ENCODE data around the gene WNT7A.
A peak's percentile ranks its signal among the peaks of the same experiment; 100 is the strongest.

WNT7A gene

DNA sequence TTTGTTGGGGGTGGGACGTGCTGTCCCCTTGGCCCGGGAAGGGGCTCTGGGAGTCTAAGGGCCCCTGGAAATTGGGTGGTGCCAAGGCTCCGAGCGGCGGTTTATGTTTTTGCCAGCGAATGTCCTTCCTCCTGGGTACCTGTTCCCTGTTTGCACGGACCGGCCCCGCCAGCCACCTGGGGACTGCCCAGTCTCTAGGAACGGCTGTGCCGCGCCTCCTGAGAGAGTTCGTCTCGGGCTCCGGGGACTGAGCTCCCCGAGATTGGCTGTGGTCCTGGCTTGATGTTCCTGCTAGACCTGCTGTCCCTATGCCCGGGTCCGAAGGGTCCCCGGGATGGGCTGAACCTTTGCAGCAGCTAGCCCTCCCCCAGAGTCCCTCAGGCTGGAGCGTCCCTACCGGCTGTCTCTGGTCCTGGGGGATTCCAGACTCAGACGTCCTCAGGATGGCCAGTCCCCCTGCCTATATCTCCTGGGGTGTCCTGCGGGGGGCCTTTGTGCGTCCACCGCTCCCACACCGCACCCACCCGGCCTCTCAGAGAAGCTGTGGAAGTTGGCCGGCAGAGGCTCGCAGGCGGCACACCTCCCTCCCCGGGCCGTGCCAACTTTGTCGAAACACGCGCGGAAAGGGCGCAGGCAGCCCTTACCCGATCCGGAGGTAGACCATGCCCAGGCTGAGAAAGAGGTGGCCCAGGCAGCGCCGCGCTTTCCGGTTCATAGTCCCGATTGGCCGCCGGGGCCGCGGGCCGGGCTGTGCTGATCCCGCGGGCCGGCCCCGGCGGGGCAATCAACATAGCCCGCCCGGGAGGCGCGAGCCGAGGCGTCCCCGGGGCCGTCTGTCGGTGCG lies 547 bp downstream of the WNT7A start:
- Histone ChIP-seq H3K23ac (ENCODE audit: low read length) (no peak overlapping the region), H3K79me2 (ENCODE audit: control insufficient read depth, insufficient read depth, low read length, poor library complexity) (no peaks in the 10 kb centered on the region), H3K27ac (ENCODE audit: low read depth, low read length) (no peak overlapping the region), H3K36me3 (ENCODE audit: control insufficient read depth in 1 of 2, insufficient read depth in 2 of 2, low read length in 2 of 2) (no peaks in the 10 kb centered on the region), H3K14ac (ENCODE audit: low read length) (no peak overlapping the region), H2BK120ac (ENCODE audit: insufficient read depth, low read length, poor library complexity) (no peak overlapping the region), H3K4me1 (ENCODE audit: control insufficient read depth in 1 of 2, insufficient read depth in 2 of 2, low read length in 2 of 2) (peaks cover 9 to 12% of the 10 kb centered on the region in 2 experiments), H2BK5ac (ENCODE audit: low read depth, low read length, poor library complexity) (no peak overlapping the region), H3K4me2 (ENCODE audit: low read length) (peak overlapping the region; percentile 64), H3K79me1 (ENCODE audit: low read length) (no peaks in the 10 kb centered on the region), H3K4me3 (ENCODE audit: low read depth, low read length) (peak overlapping the region; percentile 47), H3K4ac (ENCODE audit: low read depth, low read length) (no peak overlapping the region), H3K18ac (ENCODE audit: low read length) (no peak overlapping the region), H3K27me3 (ENCODE audit: insufficient read depth, low read length) (peaks cover 61% of the 10 kb centered on the region), H4K91ac (ENCODE audit: low read depth, low read length) (no peak overlapping the region), H2BK12ac (ENCODE audit: low read length) (no peak overlapping the region), H3K9me3 (ENCODE audit: insufficient read depth, low read depth, low read length) (peaks cover 2% of the 10 kb centered on the region), H2AFZ (ENCODE audit: insufficient read depth, low read length, poor library complexity) (no peak overlapping the region), H4K8ac (ENCODE audit: low read depth, low read length) (no peak overlapping the region), H2AK5ac (ENCODE audit: low read length) (no peak overlapping the region), H4K12ac (ENCODE audit: low read depth, low read length) (no peak overlapping the region), H3K9ac (ENCODE audit: low read length) (no peak overlapping the region)
- DNase-seq: peak; percentile 40 to 55
- no CpG with 5 or more reads among the region's 64 CpGs for WGBS (ENCODE audit: extremely low coverage, insufficient coverage, insufficient read length)

GRCh38 chr3:13878281-13879101 lies 1.4 kb downstream of the WNT7A start:
- Histone ChIP-seq H2AK5ac (ENCODE audit: low read length) (no peak overlapping the region), H3K23ac (ENCODE audit: low read length) (no peak overlapping the region), H2BK120ac (ENCODE audit: insufficient read depth, low read length, poor library complexity) (no peak overlapping the region), H3K18ac (ENCODE audit: low read length) (no peak overlapping the region), H3K14ac (ENCODE audit: low read length) (no peak overlapping the region), H4K12ac (ENCODE audit: low read depth, low read length) (no peak overlapping the region), H3K79me2 (ENCODE audit: control insufficient read depth, insufficient read depth, low read length, poor library complexity) (no peaks in the 10 kb centered on the region), H3K27me3 (ENCODE audit: insufficient read depth, low read length) (peaks cover 61% of the 10 kb centered on the region), H3K4me1 (ENCODE audit: control insufficient read depth in 1 of 2, insufficient read depth in 2 of 2, low read length in 2 of 2) (peaks cover 9 to 12% of the 10 kb centered on the region in 2 experiments), H3K4me3 (ENCODE audit: low read depth, low read length) (peak overlapping the region; percentile 17), H4K8ac (ENCODE audit: low read depth, low read length) (no peak overlapping the region), H2AFZ (ENCODE audit: insufficient read depth, low read length, poor library complexity) (no peak overlapping the region), H3K27ac (ENCODE audit: low read depth, low read length) (no peak overlapping the region), H3K4ac (ENCODE audit: low read depth, low read length) (no peak overlapping the region), H3K36me3 (ENCODE audit: control insufficient read depth in 1 of 2, insufficient read depth in 2 of 2, low read length in 2 of 2) (no peaks in the 10 kb centered on the region), H3K9ac (ENCODE audit: low read length) (no peak overlapping the region), H3K79me1 (ENCODE audit: low read length) (no peaks in the 10 kb centered on the region), H3K4me2 (ENCODE audit: low read length) (peak overlapping the region; percentile 64), H4K91ac (ENCODE audit: low read depth, low read length) (no peak overlapping the region), H3K9me3 (ENCODE audit: insufficient read depth, low read depth, low read length) (peaks cover 4% of the 10 kb centered on the region), H2BK5ac (ENCODE audit: low read depth, low read length, poor library complexity) (no peak overlapping the region), H2BK12ac (ENCODE audit: low read length) (no peak overlapping the region)
- DNase-seq: peak; percentile 41 to 62
- WGBS (ENCODE audit: extremely low coverage, insufficient coverage, insufficient read length): no CpG with 5 or more reads among the region's 66 CpGs

- H4K91ac ChIP-seq (ENCODE audit: low read depth, low read length): no peak overlapping the region
- no peak overlapping the region for H4K8ac ChIP-seq (ENCODE audit: low read depth, low read length)
- H2AK5ac ChIP-seq (ENCODE audit: low read length): no peak overlapping the region
- H3K23ac ChIP-seq (ENCODE audit: low read length): no peak overlapping the region
- H3K27ac ChIP-seq (ENCODE audit: low read depth, low read length): no peak overlapping the region
- H3K79me2 ChIP-seq (ENCODE audit: control insufficient read depth, insufficient read depth, low read length, poor library complexity): no peaks in the 10 kb centered on the region
- WGBS (ENCODE audit: extremely low coverage, insufficient coverage, insufficient read length): no CpG with 5 or more reads among the region's 25 CpGs
- no peak overlapping the region for H4K12ac ChIP-seq (ENCODE audit: low read depth, low read length)
- no peaks in the 10 kb centered on the region for H3K36me3 ChIP-seq (ENCODE audit: control insufficient read depth in 1 of 2, insufficient read depth in 2 of 2, low read length in 2 of 2)
- no peak overlapping the region for H3K4me3 ChIP-seq (ENCODE audit: low read depth, low read length)
- H3K4me1 ChIP-seq (ENCODE audit: control insufficient read depth in 1 of 2, insufficient read depth in 2 of 2, low read length in 2 of 2): peaks cover 9 to 12% of the 10 kb centered on the region in 2 experiments
- H2BK5ac ChIP-seq (ENCODE audit: low read depth, low read length, poor library complexity): no peak overlapping the region
- H3K4me2 ChIP-seq (ENCODE audit: low read length): peak overlapping the region; percentile 64
- no peak overlapping the region for H3K9ac ChIP-seq (ENCODE audit: low read length)
- no peak overlapping the region for H2BK120ac ChIP-seq (ENCODE audit: insufficient read depth, low read length, poor library complexity)
- peaks cover 4% of the 10 kb centered on the region for H3K9me3 ChIP-seq (ENCODE audit: insufficient read depth, low read depth, low read length)
- H3K14ac ChIP-seq (ENCODE audit: low read length): no peak overlapping the region
- H3K18ac ChIP-seq (ENCODE audit: low read length): no peak overlapping the region
- H3K4ac ChIP-seq (ENCODE audit: low read depth, low read length): no peak overlapping the region
- no peak overlapping the region for H2BK12ac ChIP-seq (ENCODE audit: low read length)
- DNase-seq: peak; percentile 31 to 67
- H3K27me3 ChIP-seq (ENCODE audit: insufficient read depth, low read length): peaks cover 61% of the 10 kb centered on the region
- H3K79me1 ChIP-seq (ENCODE audit: low read length): no peaks in the 10 kb centered on the region
- H2AFZ ChIP-seq (ENCODE audit: insufficient read depth, low read length, poor library complexity): no peak overlapping the region
These were observed 2.0 kb downstream of the WNT7A start for GRCh38 chr3:13877911-13878280.

DNA sequence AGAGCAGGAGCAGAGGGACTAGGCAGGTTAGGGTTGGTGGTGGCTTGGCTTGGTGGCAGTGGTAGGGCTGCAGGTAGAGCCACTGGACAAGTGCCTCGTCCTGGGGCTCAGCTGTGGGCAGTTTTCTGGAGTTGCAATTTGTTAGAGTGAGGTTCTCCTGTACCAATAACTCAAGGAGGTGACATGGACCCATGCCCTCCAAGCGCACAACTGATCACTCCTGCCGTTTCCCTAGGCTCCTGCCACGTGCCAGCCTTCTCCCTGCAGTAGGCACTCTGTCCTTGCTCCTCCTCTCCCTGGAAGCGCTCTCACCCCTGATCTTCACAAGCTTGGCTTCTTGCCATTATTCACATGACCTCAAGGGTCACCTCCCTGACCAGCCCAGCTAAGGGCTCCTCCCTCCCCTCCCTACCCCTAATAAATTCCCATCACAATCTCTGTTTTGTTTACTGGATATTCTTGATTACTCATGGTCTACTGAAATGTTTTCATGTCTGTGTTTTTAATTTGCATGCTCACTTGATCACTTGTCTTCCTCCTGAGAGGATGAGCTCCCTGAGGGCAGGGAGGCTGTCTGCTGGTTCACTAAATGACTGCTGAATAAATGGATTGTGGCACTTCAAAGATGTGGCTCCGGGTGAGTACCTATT lies 3.3 kb downstream of the WNT7A start:
- Histone ChIP-seq H3K14ac (ENCODE audit: low read length) (no peak overlapping the region), H2BK120ac (ENCODE audit: insufficient read depth, low read length, poor library complexity) (no peak overlapping the region), H2AFZ (ENCODE audit: insufficient read depth, low read length, poor library complexity) (no peak overlapping the region), H3K18ac (ENCODE audit: low read length) (no peak overlapping the region), H3K79me2 (ENCODE audit: control insufficient read depth, insufficient read depth, low read length, poor library complexity) (no peaks in the 10 kb centered on the region), H3K4me2 (ENCODE audit: low read length) (no peak overlapping the region), H3K9ac (ENCODE audit: low read length) (no peak overlapping the region), H2BK5ac (ENCODE audit: low read depth, low read length, poor library complexity) (no peak overlapping the region), H3K4ac (ENCODE audit: low read depth, low read length) (no peak overlapping the region), H3K36me3 (ENCODE audit: control insufficient read depth in 1 of 2, insufficient read depth in 2 of 2, low read length in 2 of 2) (no peaks in the 10 kb centered on the region), H3K79me1 (ENCODE audit: low read length) (no peaks in the 10 kb centered on the region), H3K9me3 (ENCODE audit: insufficient read depth, low read depth, low read length) (peaks cover 4% of the 10 kb centered on the region), H4K12ac (ENCODE audit: low read depth, low read length) (no peak overlapping the region), H3K4me1 (ENCODE audit: control insufficient read depth in 1 of 2, insufficient read depth in 2 of 2, low read length in 2 of 2) (peaks cover 9 to 12% of the 10 kb centered on the region in 2 experiments), H3K4me3 (ENCODE audit: low read depth, low read length) (no peak overlapping the region), H2BK12ac (ENCODE audit: low read length) (no peak overlapping the region), H3K23ac (ENCODE audit: low read length) (no peak overlapping the region), H4K8ac (ENCODE audit: low read depth, low read length) (no peak overlapping the region), H3K27me3 (ENCODE audit: insufficient read depth, low read length) (peaks cover 52% of the 10 kb centered on the region), H2AK5ac (ENCODE audit: low read length) (no peak overlapping the region), H3K27ac (ENCODE audit: low read depth, low read length) (no peak overlapping the region), H4K91ac (ENCODE audit: low read depth, low read length) (no peak overlapping the region)
- DNase-seq: no peak
- no CpG with 5 or more reads among the region's 6 CpGs for WGBS (ENCODE audit: extremely low coverage, insufficient coverage, insufficient read length)
